HL-60 (cell line): ENCODE results near the gene ARMC9.

Experiments used
- DNase-seq, 2 experiments: peaks; one replicate each; pipeline ENCODE4 v3.0.0-alpha.2; 2010 to 2020; ENCODE audit warnings: low read depth in 1 of 2, low spot score in 1 of 2
- H3K27ac ChIP-seq: fragments of 250-450 bp; sonication (Bioruptor Pico); replicated peaks from 2 replicates; pipeline ENCODE4 v1.5.1; 2020; ENCODE audit warnings: mild to moderate bottlenecking, moderate library complexity
- H3K27me3 ChIP-seq: fragments of 250-450 bp; sonication (Bioruptor Pico); 2 replicates; pipeline ENCODE4 v1.5.1; 2021; ENCODE audit warnings: mild to moderate bottlenecking, moderate library complexity; ENCODE audit not compliant: insufficient read depth, poor library complexity, severe bottlenecking
- H3K4me3 ChIP-seq: replicated peaks from 2 replicates; pipeline ENCODE4 v1.5.1; 2011; ENCODE audit warnings: mild to moderate bottlenecking, control low read depth, low read length; ENCODE audit not compliant: insufficient read depth
- CTCF ChIP-seq: IDR thresholded peaks from one replicate; pipeline ENCODE4 v1.5.1; 2011; ENCODE audit warnings: low read length, control low read depth, inconsistent platforms; ENCODE audit not compliant: insufficient read depth
- GABPA ChIP-seq: IDR thresholded peaks from 2 replicates; pipeline ENCODE4 v1.6.1; 2012; ENCODE audit warnings: low read depth
- POLR2AphosphoS5 ChIP-seq: IDR thresholded peaks from 2 replicates; pipeline ENCODE4 v1.6.1; 2012; ENCODE audit warnings: low read depth
- REST ChIP-seq: IDR thresholded peaks from 2 replicates; pipeline ENCODE4 v1.6.1; 2012; ENCODE audit warnings: low read depth; ENCODE audit not compliant: insufficient replicate concordance
- SPI1 ChIP-seq: IDR thresholded peaks from 2 replicates; pipeline ENCODE4 v1.6.1; 2012; ENCODE audit warnings: low read depth, mild to moderate bottlenecking, borderline replicate concordance

The ARMC9 gene

DNA sequence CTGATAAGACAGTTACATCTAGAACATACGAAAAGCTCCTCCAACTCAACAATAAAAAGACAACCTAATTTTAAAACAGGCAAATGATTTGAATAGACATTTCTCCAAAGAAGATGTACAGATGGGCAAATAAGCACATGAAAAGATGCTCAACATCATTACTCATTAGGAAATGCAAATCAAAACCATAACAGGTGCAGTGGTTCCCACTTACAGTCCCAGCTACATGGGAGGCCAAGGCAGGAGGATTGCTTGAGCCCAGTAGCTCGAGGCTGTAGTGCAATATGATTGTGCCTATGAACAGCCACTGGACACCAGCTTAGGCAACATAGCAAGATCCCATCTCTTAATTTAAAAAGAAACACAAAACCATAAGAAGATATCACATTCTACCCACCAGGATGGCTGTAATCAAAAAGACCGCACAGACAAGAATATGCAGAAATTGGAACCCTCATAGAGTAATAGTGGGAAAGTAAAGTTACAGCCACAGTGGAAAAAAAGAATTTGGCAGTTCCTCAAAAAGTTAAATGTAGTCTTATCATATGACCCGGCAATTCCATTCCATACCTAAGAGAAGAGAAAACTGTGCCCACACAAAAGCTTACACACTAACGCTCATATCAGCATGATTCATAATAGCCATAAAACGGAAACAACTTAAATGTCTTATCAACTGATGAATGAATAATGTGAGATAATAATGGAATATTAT, 30.5 kb upstream of the ARMC9 start:
- no peaks in the 10 kb centered on the region for H3K27me3 ChIP-seq
- peak overlapping the region; percentile 35 for H3K27ac ChIP-seq
- no peak for TF ChIP-seq POLR2AphosphoS5
- peak; percentile 70 for TF ChIP-seq SPI1
- no peak for DNase-seq
- no peak overlapping the region for H3K4me3 ChIP-seq

- no peaks in the 10 kb centered on the region for H3K27me3 ChIP-seq
- DNase-seq: peak in 1 of 2 experiments; percentile 31
- H3K27ac ChIP-seq: peak overlapping the region; percentile 35
- TF ChIP-seq POLR2AphosphoS5: peak; percentile 27; the same call in 1 of the 2 replicates
- TF ChIP-seq SPI1: peak; percentile 73
- TF ChIP-seq GABPA: no peak
- no peak overlapping the region for H3K4me3 ChIP-seq
These were observed 29.8 kb upstream of the ARMC9 start for GRCh38 chr2:231168460-231169139.

DNA sequence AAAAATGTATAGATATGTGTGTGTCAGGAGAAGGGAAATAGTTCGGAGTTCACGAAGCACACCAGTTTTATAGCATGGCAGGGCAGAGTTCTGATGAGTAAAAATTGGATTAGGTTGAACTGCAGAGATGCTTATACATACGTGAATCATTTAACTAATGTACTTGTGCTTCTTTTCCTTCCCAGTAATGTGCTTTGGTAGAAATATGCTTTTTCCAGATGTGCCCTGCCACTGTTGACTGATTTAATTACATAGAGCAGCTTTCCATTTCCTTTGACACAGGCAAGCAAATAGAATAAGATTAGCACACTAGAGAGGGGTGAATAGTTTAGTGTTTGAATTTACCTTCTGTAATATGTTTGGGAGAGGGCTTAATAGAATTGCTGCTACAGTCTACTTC, 28.9 kb upstream of the ARMC9 start:
- Histone ChIP-seq H3K27me3 (no peaks in the 10 kb centered on the region), H3K4me3 (no peak overlapping the region), H3K27ac (peak overlapping the region; percentile 35)
- TF ChIP-seq REST (no peak), GABPA (no peak), CTCF (no peak), POLR2AphosphoS5 (no peak), SPI1 (no peak)
- no peak for DNase-seq

- TF ChIP-seq SPI1: no peak
- no peak for TF ChIP-seq POLR2AphosphoS5
- TF ChIP-seq CTCF: no peak
- no peak for TF ChIP-seq REST
- no peak for TF ChIP-seq GABPA
- no peak for DNase-seq
- no peak overlapping the region for H3K27ac ChIP-seq
- H3K4me3 ChIP-seq: no peak overlapping the region
- H3K27me3 ChIP-seq: no peaks in the 10 kb centered on the region
These were observed 28.4 kb upstream of the ARMC9 start for GRCh38 chr2:231170055-231170454.
